Measurements from ENCODE around the gene AFM. TPM values are rescaled to one million over a fixed set of nuclear protein-coding genes. Genes with fewer than 3 reads are reported as not detected.

Gene AFM
- total RNA-seq, 2 experiments from 2014 or later: not detected

GRCh38 chr4:73436674-73437557 is 44.6 kb upstream of the AFM start:
- H3K4me1 ChIP-seq (ENCODE audit: insufficient read depth, low read length): no peaks in the 10 kb centered on the region
- H3K36me3 Mint-ChIP-seq (ENCODE audit: low read depth): no peaks in the 10 kb centered on the region
- ATAC-seq (ENCODE audit: poor library complexity) (no peak), DNase-seq (no peak)
- no peaks in the 10 kb centered on the region for H3K9me3 Mint-ChIP-seq
- peaks cover 23% of the 10 kb centered on the region for H3K27me3 Mint-ChIP-seq
- peaks cover 0 to 5% of the 10 kb centered on the region in 2 experiments for H3K27me3 ChIP-seq (ENCODE audit: control insufficient read depth in 1 of 2, insufficient read depth in 2 of 2, low read length in 2 of 2)
- no peaks in the 10 kb centered on the region for H3K36me3 ChIP-seq (ENCODE audit: insufficient read depth, low read length)
- ChIA-PET POLR2A (no interaction called here), CTCF (interaction anchor here (1.5 kb wide), 1 partner anchor 9 kb away, joined by 5 read pairs; no protein-coding TSS in a partner anchor)
- H3K4me3 Mint-ChIP-seq: no peak overlapping the region
- H3K4me1 Mint-ChIP-seq (ENCODE audit: low read depth): no peaks in the 10 kb centered on the region
- H3K9me3 ChIP-seq (ENCODE audit: control insufficient read depth in 1 of 2, insufficient read depth in 1 of 2, low read length in 2 of 2): no peaks in the 10 kb centered on the region
- intact Hi-C loops (cut with DNase I, micrococcal nuclease): loop anchor here in 1 of 2 experiments (10.0 kb wide), 1 partner anchor 732 kb away; no protein-coding TSS in a partner anchor
- no peak overlapping the region for H3K27ac Mint-ChIP-seq
- no peak overlapping the region for H3K27ac ChIP-seq (ENCODE audit: low read depth in 1 of 2, low read length in 2 of 2)
- no peak for TF ChIP-seq CTCF (IDR thresholded peaks at IDR 0.05)
- no peak overlapping the region for H3K4me3 ChIP-seq (ENCODE audit: low read length)

DNA sequence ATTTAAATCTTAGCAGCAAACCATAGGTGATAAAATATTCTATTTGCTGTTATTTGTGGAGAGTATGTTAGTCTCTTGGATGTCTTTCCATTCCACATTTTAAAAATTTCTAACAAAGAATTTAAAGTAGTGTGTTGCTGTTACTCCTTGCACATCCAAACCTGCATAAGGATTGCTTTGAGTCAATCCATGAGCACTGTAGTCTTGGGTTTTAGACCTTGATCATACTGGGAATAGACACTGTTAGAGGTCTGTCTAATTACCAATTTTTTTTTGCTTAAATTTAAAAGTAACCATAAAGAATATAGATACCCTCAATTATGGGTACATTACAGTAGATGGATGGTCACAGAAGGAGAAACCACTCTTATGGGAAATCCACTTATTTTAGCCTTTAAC is 44.0 kb upstream of the AFM start:
- Histone ChIP-seq H3K27ac (ENCODE audit: low read depth in 1 of 2, low read length in 2 of 2) (no peak overlapping the region), H3K4me3 (ENCODE audit: low read length) (no peak overlapping the region), H3K4me1 (ENCODE audit: insufficient read depth, low read length) (no peaks in the 10 kb centered on the region), H3K9me3 (ENCODE audit: control insufficient read depth in 1 of 2, insufficient read depth in 1 of 2, low read length in 2 of 2) (no peaks in the 10 kb centered on the region), H3K27me3 (ENCODE audit: control insufficient read depth in 1 of 2, insufficient read depth in 2 of 2, low read length in 2 of 2) (peaks cover 0 to 5% of the 10 kb centered on the region in 2 experiments), H3K36me3 (ENCODE audit: insufficient read depth, low read length) (no peaks in the 10 kb centered on the region)
- ATAC-seq (ENCODE audit: poor library complexity) (no peak), DNase-seq (no peak)
- no peak for TF ChIP-seq CTCF (IDR thresholded peaks at IDR 0.05)
- ChIA-PET CTCF (interaction anchor here (1.5 kb wide), 1 partner anchor 9 kb away, joined by 5 read pairs; no protein-coding TSS in a partner anchor), POLR2A (no interaction called here)
- intact Hi-C loops (cut with DNase I, micrococcal nuclease): loop anchor here in 1 of 2 experiments (10.0 kb wide), 1 partner anchor 733 kb away; no protein-coding TSS in a partner anchor
- no peaks in the 10 kb centered on the region for H3K36me3 Mint-ChIP-seq (ENCODE audit: low read depth)
- H3K4me3 Mint-ChIP-seq: no peak overlapping the region
- peaks cover 19% of the 10 kb centered on the region for H3K27me3 Mint-ChIP-seq
- H3K27ac Mint-ChIP-seq: no peak overlapping the region
- H3K4me1 Mint-ChIP-seq (ENCODE audit: low read depth): no peaks in the 10 kb centered on the region
- H3K9me3 Mint-ChIP-seq: no peaks in the 10 kb centered on the region

- no peaks in the 10 kb centered on the region for H3K4me1 ChIP-seq (ENCODE audit: insufficient read depth, low read length)
- Mint-ChIP-seq H3K36me3 (ENCODE audit: low read depth) (no peaks in the 10 kb centered on the region), H3K4me1 (ENCODE audit: low read depth) (no peaks in the 10 kb centered on the region), H3K9me3 (no peaks in the 10 kb centered on the region), H3K27me3 (peaks cover 17% of the 10 kb centered on the region), H3K27ac (no peak overlapping the region), H3K4me3 (no peak overlapping the region)
- TF ChIP-seq CTCF (IDR thresholded peaks at IDR 0.05): no peak
- POLR2A ChIA-PET: no interaction called here
- intact Hi-C loops (cut with DNase I, micrococcal nuclease): loop anchor here in 1 of 2 experiments (10.0 kb wide), 1 partner anchor 733 kb away; no protein-coding TSS in a partner anchor
- H3K27me3 ChIP-seq (ENCODE audit: control insufficient read depth in 1 of 2, insufficient read depth in 2 of 2, low read length in 2 of 2): peaks cover 0 to 2% of the 10 kb centered on the region in 2 experiments
- no peak for DNase-seq
- no peak overlapping the region for H3K4me3 ChIP-seq (ENCODE audit: low read length)
- H3K9me3 ChIP-seq (ENCODE audit: control insufficient read depth in 1 of 2, insufficient read depth in 1 of 2, low read length in 2 of 2): no peaks in the 10 kb centered on the region
- H3K36me3 ChIP-seq (ENCODE audit: insufficient read depth, low read length): no peaks in the 10 kb centered on the region
- CTCF ChIA-PET: interaction anchor here (1.5 kb wide), 1 partner anchor 8 kb away, joined by 5 read pairs; no protein-coding TSS in a partner anchor
- no peak for ATAC-seq (ENCODE audit: poor library complexity)
- H3K27ac ChIP-seq (ENCODE audit: low read depth in 1 of 2, low read length in 2 of 2): no peak overlapping the region
Observed at GRCh38 chr4:73438048-73438447, 43.5 kb upstream of the AFM start.
